OCI-LY1 (cell line): ENCODE measurements around the gene SFT2D3.
A peak's percentile ranks its signal among the peaks of the same experiment; 100 is the strongest.

Experiments
- H2AFZ ChIP-seq: fragments of 200-600 bp; sonication (generic), shearing (Covaris generic); 2 replicates; pipeline ENCODE4 v1.6.0; 2014; ENCODE audit warnings: antibody characterized with exemption, mild to moderate bottlenecking, low read length
- H3F3A ChIP-seq: fragments of 200-600 bp; sonication (generic), shearing (Covaris generic); 2 replicates; pipeline ENCODE4 v1.6.0; 2014; ENCODE audit warnings: mild to moderate bottlenecking, antibody characterized with exemption, low read length, moderate library complexity; ENCODE audit not compliant: insufficient read depth
- H3K27ac ChIP-seq: fragments of 200-600 bp; sonication (generic); 2 replicates; pipeline ENCODE4 v1.5.1; 2014; ENCODE audit warnings: low read length, mixed run types, mild to moderate bottlenecking, low read depth; ENCODE audit not compliant: poor library complexity, severe bottlenecking
- H3K27me3 ChIP-seq: fragments of 200-600 bp; sonication (generic); 2 replicates; pipeline ENCODE4 v1.6.0; 2014; ENCODE audit warnings: antibody characterized with exemption, mild to moderate bottlenecking, low read length, moderate library complexity; ENCODE audit not compliant: insufficient read depth
- H3K36me3 ChIP-seq: fragments of 200-600 bp; sonication (generic); 2 replicates; pipeline ENCODE4 v1.6.1; 2014; ENCODE audit warnings: mild to moderate bottlenecking, antibody characterized with exemption, low read length, moderate library complexity, mixed read lengths; ENCODE audit not compliant: insufficient read depth
- H3K4me1 ChIP-seq: fragments of 200-600 bp; sonication (generic); 2 replicates; pipeline ENCODE4 v1.5.1; 2014; ENCODE audit warnings: mild to moderate bottlenecking, low read length, moderate library complexity; ENCODE audit not compliant: insufficient read depth, severe bottlenecking
- H3K4me2 ChIP-seq: fragments of 200-600 bp; sonication (generic), shearing (Covaris generic); 2 replicates; pipeline ENCODE4 v1.6.1; 2014; ENCODE audit warnings: low read length
- H3K4me3 ChIP-seq: fragments of 200-600 bp; sonication (generic); 2 replicates; pipeline ENCODE4 v1.5.1; 2014; ENCODE audit warnings: low read length, low read depth, mild to moderate bottlenecking, mixed read lengths; ENCODE audit not compliant: poor library complexity, severe bottlenecking
- H3K79me2 ChIP-seq: fragments of 200-600 bp; shearing (Covaris generic); 2 replicates; pipeline ENCODE4 v1.6.1; 2016; ENCODE audit warnings: mixed run types, low read length, mixed read lengths; ENCODE audit not compliant: insufficient read depth
- H3K9ac ChIP-seq: fragments of 200-600 bp; sonication (generic), shearing (Covaris generic); 2 replicates; pipeline ENCODE4 v1.6.1; 2014; ENCODE audit warnings: mild to moderate bottlenecking, low read length, mixed read lengths
- H3K9me2 ChIP-seq: fragments of 200-600 bp; sonication (generic), shearing (Covaris generic); 2 replicates; pipeline ENCODE4 v1.6.1; 2014; ENCODE audit warnings: low read depth, mild to moderate bottlenecking, low read length, mixed read lengths
- H3K9me3 ChIP-seq: fragments of 200-600 bp; shearing (Covaris generic); 2 replicates; pipeline ENCODE4 v1.6.1; 2014; ENCODE audit warnings: low read length, mixed read lengths
- H4K20me1 ChIP-seq: fragments of 200-600 bp; sonication (generic), shearing (Covaris generic); 2 replicates; pipeline ENCODE4 v1.6.0; 2016; ENCODE audit warnings: mild to moderate bottlenecking, low read length; ENCODE audit not compliant: insufficient read depth
- EZH2 ChIP-seq: fragments of 200-600 bp; sonication (generic), shearing (Covaris generic); IDR thresholded peaks from 2 replicates; pipeline ENCODE4 v1.8.0; 2017; ENCODE audit warnings: borderline replicate concordance, mixed run types, mild to moderate bottlenecking, antibody characterized with exemption, low read length, moderate library complexity, mixed read lengths
- TF ChIP-seq, protein P1 (sequence below): fragments of 200-600 bp; sonication (generic), shearing (Covaris generic); IDR thresholded peaks from 2 replicates; pipeline ENCODE4 v1.5.1; 2017; ENCODE audit warnings: mild to moderate bottlenecking, antibody characterized with exemption, low read length, moderate library complexity, mixed read lengths

Gene SFT2D3, protein sequence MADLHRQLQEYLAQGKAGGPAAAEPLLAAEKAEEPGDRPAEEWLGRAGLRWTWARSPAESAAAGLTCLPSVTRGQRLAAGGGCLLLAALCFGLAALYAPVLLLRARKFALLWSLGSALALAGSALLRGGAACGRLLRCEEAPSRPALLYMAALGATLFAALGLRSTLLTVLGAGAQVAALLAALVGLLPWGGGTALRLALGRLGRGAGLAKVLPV

DNA sequence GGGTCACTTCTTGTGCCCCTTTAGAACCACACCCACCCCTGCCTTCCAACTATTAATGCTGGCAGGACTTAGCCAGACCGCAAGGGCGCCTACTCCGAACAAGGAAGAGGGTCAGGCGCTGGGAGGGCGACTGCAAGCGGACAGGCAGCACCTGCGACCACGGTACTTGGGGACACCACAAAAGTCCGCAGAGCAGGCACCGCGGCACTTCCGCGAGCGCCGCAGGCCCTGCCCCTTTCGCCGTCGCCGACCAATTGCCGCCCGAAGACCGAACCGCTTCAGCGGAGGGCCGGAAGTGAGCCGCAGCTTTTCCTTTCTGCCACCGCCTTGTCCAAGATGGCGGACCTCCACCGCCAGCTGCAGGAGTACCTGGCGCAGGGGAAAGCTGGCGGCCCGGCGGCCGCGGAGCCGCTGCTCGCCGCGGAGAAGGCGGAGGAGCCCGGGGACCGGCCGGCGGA lies at the start of gene SFT2D3:
SFT2D3 (plus strand) TSS at position 305 of the 458 bp plus-strand sequence; CDS start at position 337, 32 bp downstream.
- Histone ChIP-seq H3K36me3 (peaks cover 35% of the 10 kb centered on the region), H3K27me3 (no peaks in the 10 kb centered on the region), H3K9me2 (no peaks in the 10 kb centered on the region), H3K27ac (peak within 1 kb of the TSS; percentile 57), H2AFZ (no peak within 1 kb of the TSS), H3K4me2 (peak within 1 kb of the TSS; percentile 98), H3K4me3 (peak within 1 kb of the TSS; percentile 80), H3K79me2 (no peaks in the 10 kb centered on the region), H3F3A (no peaks in the 10 kb centered on the region), H4K20me1 (no peaks in the 10 kb centered on the region), H3K4me1 (peaks cover 27% of the 10 kb centered on the region), H3K9me3 (no peaks in the 10 kb centered on the region), H3K9ac (peak within 1 kb of the TSS; percentile 83)
- no peak for TF ChIP-seq EZH2
- TF ChIP-seq, protein P1, sequence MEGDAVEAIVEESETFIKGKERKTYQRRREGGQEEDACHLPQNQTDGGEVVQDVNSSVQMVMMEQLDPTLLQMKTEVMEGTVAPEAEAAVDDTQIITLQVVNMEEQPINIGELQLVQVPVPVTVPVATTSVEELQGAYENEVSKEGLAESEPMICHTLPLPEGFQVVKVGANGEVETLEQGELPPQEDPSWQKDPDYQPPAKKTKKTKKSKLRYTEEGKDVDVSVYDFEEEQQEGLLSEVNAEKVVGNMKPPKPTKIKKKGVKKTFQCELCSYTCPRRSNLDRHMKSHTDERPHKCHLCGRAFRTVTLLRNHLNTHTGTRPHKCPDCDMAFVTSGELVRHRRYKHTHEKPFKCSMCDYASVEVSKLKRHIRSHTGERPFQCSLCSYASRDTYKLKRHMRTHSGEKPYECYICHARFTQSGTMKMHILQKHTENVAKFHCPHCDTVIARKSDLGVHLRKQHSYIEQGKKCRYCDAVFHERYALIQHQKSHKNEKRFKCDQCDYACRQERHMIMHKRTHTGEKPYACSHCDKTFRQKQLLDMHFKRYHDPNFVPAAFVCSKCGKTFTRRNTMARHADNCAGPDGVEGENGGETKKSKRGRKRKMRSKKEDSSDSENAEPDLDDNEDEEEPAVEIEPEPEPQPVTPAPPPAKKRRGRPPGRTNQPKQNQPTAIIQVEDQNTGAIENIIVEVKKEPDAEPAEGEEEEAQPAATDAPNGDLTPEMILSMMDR = no peak

- no peaks in the 10 kb centered on the region for H3K4me1 ChIP-seq
- H3K9me3 ChIP-seq = no peaks in the 10 kb centered on the region
- no peaks in the 10 kb centered on the region for H3K36me3 ChIP-seq
- H3K27me3 ChIP-seq = 0 out of 2 replicates have a peak, but pooled peaks cover 5% of the 10 kb centered on the region
- TF ChIP-seq EZH2 = no peak
- TF ChIP-seq, protein P1 = no peak
- H2AFZ ChIP-seq = no peak overlapping the region
- H3K9me2 ChIP-seq = no peaks in the 10 kb centered on the region
- no peak overlapping the region for H3K4me3 ChIP-seq
- H3F3A ChIP-seq = no peaks in the 10 kb centered on the region
- H3K9ac ChIP-seq = no peak overlapping the region
- H3K79me2 ChIP-seq = no peaks in the 10 kb centered on the region
- no peak overlapping the region for H3K27ac ChIP-seq
- H3K4me2 ChIP-seq = no peak overlapping the region
- H4K20me1 ChIP-seq = no peaks in the 10 kb centered on the region
These were observed 49.2 kb upstream of the SFT2D3 start for GRCh38 chr2:127651971-127652550.

GRCh38 chr2:127652786-127653357 lies 48.4 kb upstream of the SFT2D3 start:
- TF ChIP-seq, protein P1 = no peak
- no peak for TF ChIP-seq EZH2
- H3K27me3 ChIP-seq = 0 out of 2 replicates have a peak, but pooled peaks cover 5% of the 10 kb centered on the region

More at GRCh38 chr2:127652786-127653357, 48.4 kb upstream of the SFT2D3 start:
- H3K9me3 ChIP-seq = no peaks in the 10 kb centered on the region
- no peak overlapping the region for H3K9ac ChIP-seq
- H3K36me3 ChIP-seq = no peaks in the 10 kb centered on the region
- H2AFZ ChIP-seq = no peak overlapping the region
- H3K9me2 ChIP-seq = no peaks in the 10 kb centered on the region
- no peaks in the 10 kb centered on the region for H4K20me1 ChIP-seq
- H3K27ac ChIP-seq = no peak overlapping the region
- H3K4me2 ChIP-seq = no peak overlapping the region
- no peaks in the 10 kb centered on the region for H3K79me2 ChIP-seq
- no peaks in the 10 kb centered on the region for H3F3A ChIP-seq
- H3K4me1 ChIP-seq = no peaks in the 10 kb centered on the region
- H3K4me3 ChIP-seq = no peak overlapping the region
